Measurements from ENCODE around the gene UTY. TPM values are rescaled to one million over a fixed set of nuclear protein-coding genes. Genes with fewer than 3 reads are reported as not detected.
A peak's percentile ranks its signal among the peaks of the same experiment; 100 is the strongest.

UTY gene
- total RNA-seq (10 to 100 TPM in 7 of 10 donors, not detected in 3; 12.4 to 15.8 (median 14.4) TPM), polyA plus RNA-seq (1 to 10 TPM; 1.3 to 4.2 TPM)
- long read RNA-seq, donor 1, full-length matches to known transcripts: 5 of 15 reads
- long read RNA-seq, donor 1, partial matches to known transcripts: 3 of 15 reads
- long read RNA-seq, donor 1, other reads (novel, unspliced or antisense): 7 of 15 reads
- long read RNA-seq, donor 2: 0 reads
- long read RNA-seq, donor 3: 0 reads

DNA sequence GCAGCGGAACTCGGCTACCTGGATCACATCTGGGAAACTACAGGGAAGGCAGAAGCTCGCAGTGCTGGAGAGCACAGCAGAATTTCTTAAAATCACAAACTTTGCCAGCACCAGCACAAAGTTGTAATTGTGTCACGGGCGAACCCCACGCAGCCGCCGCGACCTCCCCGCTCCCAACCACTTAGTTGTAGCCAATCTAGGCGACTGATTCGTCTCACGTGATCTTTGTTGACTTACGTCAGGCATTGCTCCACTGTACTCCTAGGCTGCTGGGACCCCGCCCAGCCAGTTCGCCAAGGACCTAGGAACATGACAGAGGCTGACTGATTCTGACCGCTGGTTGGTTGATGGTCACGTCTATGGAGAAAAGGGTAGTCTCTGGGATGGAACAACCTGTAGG, at the start of gene UTY:
Gene UTY, minus strand, starts transcription at position 206 of the 400 bp plus-strand sequence. CDS start 368 bp downstream, outside the sequence.
- H3K27me3 ChIP-seq: no peaks in the 10 kb centered on the region
- no peaks in the 10 kb centered on the region for H3K9me3 ChIP-seq
- peak within 1 kb of the TSS in 7 of 10 donors; percentile 86 to 96 (median 96) for H3K27ac ChIP-seq
- ATAC-seq (peak in 5 of 8 donors; percentile 99), DNase-seq (peak; percentile 75 to 87)
- no peak for TF ChIP-seq CTCF (IDR thresholded peaks at IDR 0.05)
- 0 to 1% methylated on average over 18 of the region's 18 CpGs for WGBS, 2 donors
- peak within 1 kb of the TSS in 9 of 10 donors; percentile 14 to 84 (median 74) for H3K4me3 ChIP-seq
- peaks cover 0 to 23% (median 0%) of the 10 kb centered on the region in 9 donors for H3K36me3 ChIP-seq
- H3K4me1 ChIP-seq: peaks cover 0 to 29% (median 7%) of the 10 kb centered on the region in 9 donors
- intact Hi-C loops (cut with DNase I): loop anchor here in 2 of 10 donors (5.0 to 10.0 kb wide), 2 partner anchors 55 to 578 kb away; partner anchors contain the start of gene DDX3Y (in 1 of the 2)

GRCh38 chrY:13520474-13520873, 40.6 kb upstream of the UTY start:
- no peaks in the 10 kb centered on the region for H3K27me3 ChIP-seq
- no peaks in the 10 kb centered on the region for H3K36me3 ChIP-seq
- H3K9me3 ChIP-seq: peaks cover 0 to 13% (median 0%) of the 10 kb centered on the region in 11 donors
- WGBS, 2 donors: 39 to 70% methylated on average over 1 of the region's 1 CpG
- no peak for TF ChIP-seq CTCF (IDR thresholded peaks at IDR 0.05)
- no peaks in the 10 kb centered on the region for H3K4me1 ChIP-seq
- H3K4me3 ChIP-seq: no peak overlapping the region
- intact Hi-C loops (cut with DNase I): no loop called here
- ATAC-seq (no peak), DNase-seq (no peak)
- no peak overlapping the region for H3K27ac ChIP-seq

GRCh38 chrY:13501215-13501614, 21.4 kb upstream of the UTY start:
- DNase-seq: no peak
- TF ChIP-seq CTCF (IDR thresholded peaks at IDR 0.05): no peak
- peaks cover 0 to 4% (median 0%) of the 10 kb centered on the region in 11 donors for H3K9me3 ChIP-seq
- H3K4me3 ChIP-seq: no peak overlapping the region
- intact Hi-C loops (cut with DNase I): no loop called here
- ATAC-seq: no peak
- H3K4me1 ChIP-seq: no peaks in the 10 kb centered on the region
- H3K27ac ChIP-seq: no peak overlapping the region
- WGBS, 2 donors: 67 to 100% methylated on average over 1 of the region's 1 CpG
- no peaks in the 10 kb centered on the region for H3K36me3 ChIP-seq
- no peaks in the 10 kb centered on the region for H3K27me3 ChIP-seq

DNA sequence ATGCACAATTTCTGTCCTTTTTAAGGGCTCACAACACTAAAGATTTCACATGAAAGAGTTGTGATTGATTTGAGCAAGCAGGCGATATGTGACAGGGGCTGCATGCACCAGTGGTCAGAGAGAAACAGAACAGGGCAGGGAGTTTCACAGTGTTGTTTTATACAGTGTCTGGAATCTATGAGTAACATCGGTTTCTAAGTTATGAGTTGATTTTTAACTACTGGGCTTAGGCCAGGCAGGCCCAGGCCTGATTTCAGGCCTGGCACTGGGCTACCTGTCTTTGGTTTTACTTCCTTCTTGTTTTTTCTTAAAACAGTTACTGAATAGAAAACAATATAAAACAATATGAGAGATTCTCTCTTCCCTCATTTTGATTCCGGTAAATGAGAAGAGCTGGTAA, 13.9 kb upstream of the UTY start:
- no peaks in the 10 kb centered on the region for H3K36me3 ChIP-seq
- DNase-seq (no peak), ATAC-seq (no peak)
- no peak for TF ChIP-seq CTCF (IDR thresholded peaks at IDR 0.05)
- intact Hi-C loops (cut with DNase I): no loop called here
- H3K4me3 ChIP-seq: no peak overlapping the region
- WGBS, 2 donors: 87 to 90% methylated on average over 3 of the region's 3 CpGs
- H3K9me3 ChIP-seq: no peaks in the 10 kb centered on the region
- H3K27ac ChIP-seq: no peak overlapping the region
- H3K4me1 ChIP-seq: no peaks in the 10 kb centered on the region
- no peaks in the 10 kb centered on the region for H3K27me3 ChIP-seq

All from heart right ventricle (tissue), 16 donors.